PFSK-1 (cell line): ENCODE results near the gene KCNJ14.

Experiments
- FOXP2 ChIP-seq: optimal IDR thresholded peaks from 2 replicates; pipeline ENCODE3; 2011; ENCODE audit warnings: borderline replicate concordance, control low read depth, inconsistent platforms; ENCODE audit not compliant: insufficient read depth; ENCODE audit errors: extremely low read length, extremely low read depth
- POLR2AphosphoS5 ChIP-seq: IDR thresholded peaks from 2 replicates; pipeline ENCODE4 v1.6.1; 2012; ENCODE audit warnings: low read depth, mild to moderate bottlenecking, control low read depth, low read length, moderate library complexity
- SIN3A ChIP-seq: IDR thresholded peaks from 2 replicates; pipeline ENCODE4 v1.6.1; 2012; ENCODE audit warnings: mild to moderate bottlenecking, low read length, moderate library complexity, borderline replicate concordance; ENCODE audit not compliant: insufficient read depth
- TAF1 ChIP-seq: IDR thresholded peaks from 2 replicates; pipeline ENCODE4 v1.6.1; 2012; ENCODE audit warnings: low read length, control low read depth, borderline replicate concordance; ENCODE audit not compliant: insufficient read depth
- TF ChIP-seq, protein P1 (sequence below), 2 experiments: IDR thresholded peaks; 2 replicates each; pipeline versions ENCODE4 v1.6.1 to v1.8.0; 2011 to 2012; ENCODE audit warnings: low read depth in 2 of 2, low read length in 2 of 2, control low read depth in 1 of 2, inconsistent platforms in 1 of 2, mild to moderate bottlenecking in 1 of 2, moderate library complexity in 1 of 2; ENCODE audit not compliant: insufficient read depth in 1 of 2

KCNJ14 gene

DNA sequence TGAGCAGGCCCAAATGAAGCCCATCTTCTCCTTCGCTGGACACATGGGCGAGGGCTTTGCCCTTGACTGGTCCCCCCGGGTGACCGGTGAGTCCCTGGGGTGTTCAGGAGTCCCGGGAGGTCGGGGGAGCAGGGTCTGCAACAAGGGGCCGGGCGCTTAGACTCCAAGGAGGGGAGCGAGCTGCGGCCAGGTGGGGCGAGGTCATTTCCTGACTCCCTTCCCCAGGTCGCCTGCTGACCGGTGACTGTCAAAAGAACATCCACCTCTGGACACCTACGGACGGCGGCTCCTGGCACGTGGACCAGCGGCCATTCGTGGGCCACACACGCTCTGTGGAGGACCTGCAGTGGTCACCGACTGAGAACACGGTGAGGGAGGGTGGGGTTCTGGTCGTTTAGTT, 4.9 kb upstream of the KCNJ14 start:
- no peak for TF ChIP-seq SIN3A

DNA sequence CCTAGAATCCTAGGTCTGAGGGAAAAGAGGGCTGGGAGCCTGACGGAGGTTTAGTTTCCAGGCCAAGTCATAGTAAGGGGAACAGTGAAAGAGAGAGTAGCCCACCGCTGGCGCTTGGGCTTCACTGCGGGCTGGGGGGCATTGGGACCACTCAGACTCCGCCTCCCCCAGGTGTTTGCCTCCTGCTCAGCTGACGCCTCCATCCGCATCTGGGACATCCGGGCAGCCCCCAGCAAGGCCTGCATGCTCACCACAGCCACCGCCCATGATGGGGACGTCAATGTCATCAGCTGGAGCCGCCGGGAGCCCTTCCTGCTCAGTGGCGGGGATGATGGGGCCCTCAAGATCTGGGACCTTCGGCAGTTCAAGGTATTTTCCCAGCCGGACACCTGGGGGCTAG, 4.5 kb upstream of the KCNJ14 start:
- TF ChIP-seq FOXP2 (no peak), POLR2AphosphoS5 (no peak), TAF1 (no peak), SIN3A (no peak)
- TF ChIP-seq, protein P1, sequence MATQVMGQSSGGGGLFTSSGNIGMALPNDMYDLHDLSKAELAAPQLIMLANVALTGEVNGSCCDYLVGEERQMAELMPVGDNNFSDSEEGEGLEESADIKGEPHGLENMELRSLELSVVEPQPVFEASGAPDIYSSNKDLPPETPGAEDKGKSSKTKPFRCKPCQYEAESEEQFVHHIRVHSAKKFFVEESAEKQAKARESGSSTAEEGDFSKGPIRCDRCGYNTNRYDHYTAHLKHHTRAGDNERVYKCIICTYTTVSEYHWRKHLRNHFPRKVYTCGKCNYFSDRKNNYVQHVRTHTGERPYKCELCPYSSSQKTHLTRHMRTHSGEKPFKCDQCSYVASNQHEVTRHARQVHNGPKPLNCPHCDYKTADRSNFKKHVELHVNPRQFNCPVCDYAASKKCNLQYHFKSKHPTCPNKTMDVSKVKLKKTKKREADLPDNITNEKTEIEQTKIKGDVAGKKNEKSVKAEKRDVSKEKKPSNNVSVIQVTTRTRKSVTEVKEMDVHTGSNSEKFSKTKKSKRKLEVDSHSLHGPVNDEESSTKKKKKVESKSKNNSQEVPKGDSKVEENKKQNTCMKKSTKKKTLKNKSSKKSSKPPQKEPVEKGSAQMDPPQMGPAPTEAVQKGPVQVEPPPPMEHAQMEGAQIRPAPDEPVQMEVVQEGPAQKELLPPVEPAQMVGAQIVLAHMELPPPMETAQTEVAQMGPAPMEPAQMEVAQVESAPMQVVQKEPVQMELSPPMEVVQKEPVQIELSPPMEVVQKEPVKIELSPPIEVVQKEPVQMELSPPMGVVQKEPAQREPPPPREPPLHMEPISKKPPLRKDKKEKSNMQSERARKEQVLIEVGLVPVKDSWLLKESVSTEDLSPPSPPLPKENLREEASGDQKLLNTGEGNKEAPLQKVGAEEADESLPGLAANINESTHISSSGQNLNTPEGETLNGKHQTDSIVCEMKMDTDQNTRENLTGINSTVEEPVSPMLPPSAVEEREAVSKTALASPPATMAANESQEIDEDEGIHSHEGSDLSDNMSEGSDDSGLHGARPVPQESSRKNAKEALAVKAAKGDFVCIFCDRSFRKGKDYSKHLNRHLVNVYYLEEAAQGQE (IDR thresholded peaks at IDR 0.05; ENCODE audit: insufficient read depth in 1 of 2, low read depth in 2 of 2, low read length in 2 of 2): no peak

DNA sequence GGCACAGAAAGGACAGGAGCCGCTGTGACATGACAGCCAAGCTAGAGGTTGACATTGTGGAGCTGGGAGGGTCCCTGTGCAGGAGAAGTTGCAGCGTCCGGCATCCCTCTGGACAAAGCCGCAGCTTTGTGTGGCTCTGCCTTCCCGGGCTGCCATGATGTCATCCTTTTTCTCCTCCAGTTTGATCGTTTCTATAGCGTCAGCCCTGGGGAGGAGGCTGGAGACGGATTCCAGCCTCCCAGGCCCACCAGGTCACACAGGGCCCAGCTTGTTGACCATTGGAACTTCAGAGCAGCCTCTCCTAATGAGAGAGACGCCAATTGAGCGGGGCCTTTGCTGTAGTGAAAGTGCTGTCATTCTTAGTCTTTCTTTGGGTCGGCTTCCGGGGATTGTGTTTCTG, 3.8 kb upstream of the KCNJ14 start:
- no peak for TF ChIP-seq POLR2AphosphoS5
- no peak for TF ChIP-seq FOXP2
- no peak for TF ChIP-seq TAF1
- TF ChIP-seq, protein P1 (IDR thresholded peaks at IDR 0.05; ENCODE audit: insufficient read depth in 1 of 2, low read depth in 2 of 2, low read length in 2 of 2): no peak
- TF ChIP-seq SIN3A: no peak

DNA sequence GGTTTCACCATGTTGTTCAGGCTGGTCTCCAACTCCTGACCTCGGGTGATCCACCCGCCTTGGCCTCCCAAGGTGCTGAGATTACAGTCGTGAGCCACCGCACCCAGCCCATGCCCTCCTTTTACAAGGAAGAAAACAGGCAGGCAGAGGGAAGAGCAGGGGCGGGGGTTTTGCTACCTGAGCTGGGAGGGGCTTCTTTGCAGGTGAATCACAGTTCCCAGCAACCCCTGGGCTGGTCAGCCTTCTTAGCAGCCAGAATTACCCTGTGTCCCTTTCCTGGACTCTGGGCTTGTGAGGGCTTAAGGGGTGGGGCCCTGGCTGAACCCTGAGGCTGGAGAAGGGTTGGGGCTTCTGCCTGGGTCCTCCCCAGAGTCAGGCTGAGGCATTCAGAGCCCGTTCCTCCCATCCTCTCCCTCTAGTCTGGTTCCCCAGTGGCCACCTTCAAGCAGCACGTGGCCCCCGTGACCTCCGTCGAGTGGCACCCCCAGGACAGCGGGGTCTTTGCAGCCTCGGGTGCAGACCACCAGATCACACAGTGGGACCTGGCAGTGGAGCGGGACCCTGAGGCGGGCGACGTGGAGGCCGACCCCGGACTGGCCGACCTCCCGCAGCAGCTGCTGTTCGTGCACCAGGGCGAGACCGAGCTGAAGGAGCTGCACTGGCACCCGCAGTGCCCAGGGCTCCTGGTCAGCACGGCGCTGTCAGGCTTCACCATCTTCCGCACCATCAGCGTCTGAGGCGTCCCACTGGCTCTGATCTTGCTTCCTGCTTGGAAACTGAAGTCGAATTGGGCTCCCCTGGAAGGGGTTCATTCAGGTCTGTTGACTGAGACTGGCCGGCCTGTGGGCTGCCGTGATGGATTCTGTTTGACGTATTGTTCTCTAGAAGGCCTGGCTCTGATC, 2.8 kb upstream of the KCNJ14 start:
- TF ChIP-seq, protein P1 (IDR thresholded peaks at IDR 0.05; ENCODE audit: insufficient read depth in 1 of 2, low read depth in 2 of 2, low read length in 2 of 2): no peak
- TF ChIP-seq TAF1: no peak
- no peak for TF ChIP-seq SIN3A
- no peak for TF ChIP-seq FOXP2
- no peak for TF ChIP-seq POLR2AphosphoS5

DNA sequence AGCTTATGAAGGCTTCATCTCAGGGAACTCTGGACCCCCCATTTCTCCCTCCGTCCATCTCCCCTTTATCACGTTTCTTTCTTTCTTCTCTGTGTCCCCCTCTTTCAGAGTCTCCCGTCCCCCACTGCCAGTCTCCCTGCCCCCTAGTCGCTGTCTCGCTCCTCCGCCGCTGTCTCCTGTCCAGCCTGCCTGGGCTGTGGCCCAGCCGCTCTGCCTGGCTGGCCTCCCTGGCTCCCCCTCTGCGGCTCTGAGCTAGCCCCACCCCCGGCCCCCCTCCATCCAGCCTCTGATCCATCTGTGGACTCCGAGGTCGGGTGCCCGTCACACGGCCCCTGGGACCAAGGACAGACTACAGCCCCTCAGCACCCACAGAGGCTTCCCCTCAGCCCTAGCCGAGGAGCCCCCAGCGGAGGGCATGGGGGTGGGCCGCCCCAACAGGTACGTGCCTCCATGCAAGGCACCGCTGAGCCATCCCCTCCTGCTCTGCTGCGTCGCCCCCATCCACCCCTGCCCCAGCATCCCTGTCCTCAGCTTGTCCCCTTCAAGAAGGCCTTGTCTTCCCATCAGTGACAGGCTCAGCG, 1.1 kb upstream of the KCNJ14 start:
- no peak for TF ChIP-seq SIN3A
- no peak for TF ChIP-seq TAF1
- TF ChIP-seq, protein P1 (IDR thresholded peaks at IDR 0.05; ENCODE audit: insufficient read depth in 1 of 2, low read depth in 2 of 2, low read length in 2 of 2): no peak
- TF ChIP-seq FOXP2: no peak
- no peak for TF ChIP-seq POLR2AphosphoS5
